KBM-7 (cell line): ENCODE measurements around the gene ERC2.
"Not testable (repeated sequence)": the region's sequence is repeated elsewhere in the genome, so short reads cannot be mapped to it uniquely, and the experiment has no call there.

Experiments used
- DNase-seq: peaks from one replicate; pipeline ENCODE4 v3.0.0-alpha.2; 2015
- in situ Hi-C: fragments of 300-500 bp; cut with MboI; formaldehyde crosslinking; loops from 2 replicates; pipeline ENCODE4 v1.14.3; 2020; ENCODE audit warnings: low sequenced_read_pairs, low pct_unique_long_range_greater_than_20kb, mixed read lengths

ERC2 gene

GRCh38 chr3:55854494-55854893, 613.8 kb downstream of the ERC2 start:
- in situ Hi-C loops: no loop called here
- no peak for DNase-seq

- in situ Hi-C loops: no loop called here
- no peak for DNase-seq
Observed at GRCh38 chr3:55852326-55852725, 615.9 kb downstream of the ERC2 start.

DNA sequence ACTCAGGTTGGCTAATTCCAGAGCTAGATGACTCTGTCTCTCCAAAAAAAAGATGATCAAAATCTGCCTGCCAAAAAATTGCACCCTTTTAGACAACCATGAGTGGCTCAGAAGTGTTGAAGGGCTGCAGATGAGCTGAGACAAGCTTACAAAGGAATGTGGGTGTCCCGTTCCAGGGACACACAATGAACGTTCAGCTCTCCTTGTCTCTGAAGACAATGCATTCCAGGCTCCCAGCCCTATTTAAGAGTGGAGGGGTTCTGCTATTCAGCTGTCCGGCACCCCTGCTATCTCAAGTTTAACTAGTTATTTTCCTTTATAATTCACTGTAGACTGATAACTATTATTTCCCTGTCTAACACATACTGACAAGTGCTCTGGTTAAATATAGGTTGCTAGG, 626.1 kb downstream of the ERC2 start:
- in situ Hi-C loops: no loop called here
- DNase-seq: no peak

DNA sequence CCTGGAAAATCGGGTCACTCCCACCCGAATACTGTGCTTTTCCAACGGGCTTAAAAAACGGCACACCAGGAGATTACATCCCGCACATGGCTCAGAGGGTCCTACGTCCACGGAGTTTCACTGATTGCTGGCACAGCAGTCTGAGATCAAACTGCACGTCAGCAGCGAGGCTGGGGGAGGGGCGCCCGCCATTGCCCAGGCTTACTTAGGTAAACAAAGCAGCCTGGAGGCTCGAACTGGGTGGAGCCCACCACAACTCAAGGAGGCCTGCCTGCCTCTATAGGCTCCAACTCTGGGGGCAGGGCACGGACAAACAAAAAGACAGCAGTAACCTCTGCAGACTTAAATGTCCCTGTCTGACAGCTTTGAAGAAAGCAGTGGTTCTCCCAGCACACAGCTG, 636.4 kb downstream of the ERC2 start:
- in situ Hi-C loops, DNase-seq: not testable (repeated sequence)

DNA sequence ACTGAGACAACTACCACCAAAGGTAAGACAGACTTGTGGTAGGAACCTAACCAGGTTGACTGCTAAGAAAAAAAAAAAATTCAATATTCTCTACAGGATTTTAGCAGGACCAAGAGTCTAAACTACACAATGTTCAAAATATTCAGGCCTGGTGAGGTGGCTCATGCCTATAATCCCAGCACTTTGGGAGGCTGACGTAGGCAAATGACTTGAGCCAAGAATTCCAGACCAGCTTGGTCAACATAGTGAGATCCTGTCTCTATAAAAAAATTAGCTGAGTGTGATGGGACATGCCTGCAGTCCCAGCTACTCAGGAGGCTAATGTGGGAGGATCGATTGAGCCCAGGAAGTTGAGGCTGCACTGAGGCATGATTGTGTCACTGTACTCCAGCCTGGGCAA, 639.6 kb downstream of the ERC2 start:
- DNase-seq: no peak
- in situ Hi-C loops: no loop called here

DNA sequence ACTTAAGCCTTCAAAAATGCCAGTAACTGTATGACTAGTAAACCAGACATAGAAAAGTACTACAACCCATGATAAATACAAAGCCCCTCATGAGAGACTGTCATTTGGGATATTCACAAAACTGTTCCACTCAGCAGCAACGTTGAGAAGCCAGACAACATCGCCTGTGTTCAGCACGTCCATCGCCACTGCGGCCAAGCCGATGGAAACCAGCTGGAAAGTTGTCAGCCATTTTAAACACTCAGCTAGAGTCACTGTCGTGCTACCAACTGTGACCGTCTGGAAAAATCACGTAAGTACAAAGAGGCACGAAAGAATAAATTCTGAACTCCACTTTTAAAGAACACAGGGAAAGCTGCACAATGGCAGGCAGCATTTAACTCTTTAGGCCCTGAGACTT, 640.5 kb downstream of the ERC2 start:
- DNase-seq: no peak
- in situ Hi-C loops: no loop called here

GRCh38 chr3:55826731-55827496, 641.4 kb downstream of the ERC2 start:
- in situ Hi-C loops: no loop called here
- no peak for DNase-seq

- in situ Hi-C loops: no loop called here
Observed at GRCh38 chr3:55826097-55826496, 642.2 kb downstream of the ERC2 start.

GRCh38 chr3:55824406-55824805, 643.9 kb downstream of the ERC2 start:
- in situ Hi-C loops: no loop called here
- DNase-seq: no peak

More at GRCh38 chr3:55826097-55826496, 642.2 kb downstream of the ERC2 start:
- no peak for DNase-seq

DNA sequence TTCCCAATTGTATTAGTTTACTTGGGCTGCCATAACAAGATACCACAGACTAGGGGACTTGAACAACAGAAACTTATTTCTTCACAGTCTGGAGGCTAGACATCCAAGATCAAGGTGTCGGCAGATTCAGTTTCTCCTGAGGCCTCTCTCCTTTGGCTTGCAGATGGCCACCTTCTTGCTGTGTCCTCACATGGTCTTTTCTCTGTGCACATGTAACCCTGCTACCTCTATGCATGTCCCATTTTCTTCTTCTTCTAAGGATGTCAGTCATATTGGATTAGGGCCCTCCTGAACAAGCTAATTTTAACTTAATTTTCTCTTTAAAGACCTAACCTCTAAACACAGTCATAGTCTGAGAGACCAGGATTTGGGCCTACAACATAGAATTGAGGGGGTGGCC, 644.4 kb downstream of the ERC2 start:
- in situ Hi-C loops: no loop called here
- DNase-seq: no peak

DNA sequence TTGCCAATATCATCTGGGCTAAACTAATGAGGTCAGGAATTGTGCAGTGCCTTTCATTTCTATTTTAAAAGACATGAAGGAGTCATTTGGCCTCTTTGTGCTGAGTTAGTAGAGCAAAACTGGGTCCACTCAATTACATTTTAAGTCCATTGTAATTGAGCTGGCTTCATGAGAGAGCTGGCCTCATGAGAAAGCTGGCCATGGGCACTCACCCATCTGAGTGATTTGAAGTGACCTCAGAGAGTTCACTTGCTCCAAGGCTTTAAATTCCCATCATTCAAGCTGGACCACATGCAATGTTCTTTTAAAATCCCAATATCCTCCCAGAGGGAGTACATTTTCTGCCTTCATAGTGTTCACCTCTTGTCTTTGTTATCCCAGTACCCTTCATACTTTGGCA, 645.3 kb downstream of the ERC2 start:
- DNase-seq: no peak
- in situ Hi-C loops: no loop called here

DNA sequence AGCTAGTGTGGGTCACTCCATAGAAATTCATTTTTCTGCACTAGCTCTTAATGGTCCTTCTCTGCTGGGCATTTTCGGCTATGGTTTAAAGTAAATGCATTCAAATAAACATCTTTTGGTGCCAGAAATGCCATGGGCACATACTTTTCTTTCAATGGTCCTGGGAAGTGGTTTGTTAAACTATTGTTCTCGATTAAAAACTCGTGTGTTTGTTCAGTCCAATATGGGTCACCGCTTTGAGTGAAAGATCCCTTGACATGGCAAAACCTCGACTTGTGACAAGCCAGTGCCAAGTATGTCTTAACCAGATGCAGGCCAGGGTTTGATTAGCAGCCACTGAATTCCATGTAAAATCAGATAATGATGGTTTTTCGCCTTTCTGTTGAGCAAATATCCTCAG, 649.3 kb downstream of the ERC2 start:
- no peak for DNase-seq

GRCh38 chr3:55818485-55818884, 649.8 kb downstream of the ERC2 start:
- DNase-seq: no peak
- in situ Hi-C loops: no loop called here

More for the DNA sequence above, 649.3 kb downstream of the ERC2 start:
- in situ Hi-C loops: no loop called here

- in situ Hi-C loops: no loop called here
- no peak for DNase-seq
Observed at GRCh38 chr3:55816794-55817576, 651.3 kb downstream of the ERC2 start.

DNA sequence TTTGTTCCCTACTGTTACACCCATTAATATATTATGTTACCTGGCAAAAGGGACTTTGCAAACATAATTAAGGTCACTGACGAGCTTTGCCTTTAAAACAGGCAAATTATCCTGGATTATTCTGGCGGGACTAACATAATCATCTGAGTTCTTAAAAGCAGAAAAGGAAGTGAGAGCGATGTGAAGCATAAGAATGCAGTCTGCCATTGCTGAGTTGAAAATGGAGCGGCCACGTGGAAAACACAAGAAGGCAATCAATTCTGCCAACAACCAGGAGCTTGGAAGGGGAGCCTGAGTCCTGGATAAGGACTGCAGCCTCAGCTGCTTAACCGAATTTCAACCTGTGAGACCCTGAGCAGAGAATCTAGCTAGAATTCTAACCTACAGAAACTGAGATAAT, 653.0 kb downstream of the ERC2 start:
- no peak for DNase-seq
- in situ Hi-C loops: no loop called here

DNA sequence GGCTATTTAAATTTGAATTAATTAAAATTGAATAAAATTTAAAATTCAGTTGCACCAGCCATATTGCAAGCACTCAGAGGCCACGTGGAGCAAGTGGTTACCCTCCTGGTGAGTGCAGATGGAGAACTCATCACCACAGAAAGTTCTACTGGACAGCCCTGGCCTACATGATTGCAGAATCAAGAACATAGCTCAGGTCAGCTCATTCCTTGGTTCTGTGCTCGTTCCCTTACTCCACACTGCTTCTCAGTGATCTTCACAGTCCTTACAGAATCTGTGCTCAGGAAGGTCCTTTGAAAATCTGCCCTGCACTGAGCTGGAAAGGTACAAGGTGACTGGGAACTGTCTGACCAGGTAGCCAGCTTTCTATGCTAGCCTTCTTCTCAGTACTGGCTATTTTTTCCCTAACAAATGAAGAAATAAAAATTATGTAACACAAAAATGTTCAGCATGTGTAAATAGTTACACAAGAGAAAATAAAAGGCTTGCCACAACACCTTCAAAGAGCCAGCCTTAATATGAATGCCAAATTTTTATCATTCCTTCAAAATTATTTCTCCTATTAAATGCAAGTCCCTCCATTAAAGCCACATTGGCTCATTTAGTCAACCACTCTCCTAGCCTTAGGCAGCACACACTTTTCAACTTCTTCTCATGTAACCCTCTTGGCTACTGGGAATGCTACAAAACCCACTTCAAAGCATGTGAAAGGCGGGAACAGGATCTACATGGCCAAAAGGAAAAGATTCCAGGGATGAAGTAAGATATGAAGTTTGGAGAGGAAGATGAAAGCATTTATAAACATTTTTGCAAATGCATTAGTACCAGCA, 654.8 kb downstream of the ERC2 start:
- no peak for DNase-seq
- in situ Hi-C loops: no loop called here

GRCh38 chr3:55812394-55813013, 655.8 kb downstream of the ERC2 start:
- in situ Hi-C loops: no loop called here
- no peak for DNase-seq

DNA sequence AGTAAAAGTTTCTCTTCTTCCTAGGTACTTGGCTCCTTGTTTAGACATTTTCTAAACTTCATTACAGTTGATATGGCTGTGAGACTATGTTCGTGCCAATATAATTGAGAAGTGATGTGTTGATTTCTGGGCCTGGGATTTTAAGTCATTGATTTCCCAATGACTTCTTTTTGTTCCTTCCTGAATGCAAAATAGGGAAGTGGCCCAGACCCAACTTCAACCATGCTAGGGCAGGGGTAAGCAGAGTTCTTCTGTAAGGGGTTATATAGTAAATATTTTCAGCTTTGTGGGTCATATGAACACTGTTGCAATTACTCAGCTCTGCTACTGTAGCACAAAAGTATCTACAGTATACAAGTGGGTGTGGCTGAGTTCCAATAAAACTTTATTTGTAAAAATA, 661.1 kb downstream of the ERC2 start:
- in situ Hi-C loops: no loop called here

DNA sequence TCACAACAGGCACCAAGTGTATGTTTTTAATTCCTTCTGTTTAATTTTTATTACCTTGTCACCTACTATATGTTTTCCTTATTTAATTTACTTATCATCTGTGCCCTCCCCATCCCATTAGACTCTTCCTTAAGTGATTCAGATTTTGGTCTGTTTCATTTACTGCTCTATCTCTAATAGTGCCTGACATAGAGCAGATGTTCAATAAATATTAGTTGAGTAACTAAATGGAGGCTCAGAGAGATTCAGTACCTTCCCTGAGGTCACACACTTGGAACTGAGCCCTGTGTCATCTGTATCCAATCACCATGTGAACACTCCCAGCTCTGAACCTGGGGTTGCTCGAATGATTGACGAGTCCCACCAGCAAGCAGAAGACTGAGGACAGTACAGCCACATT, 663.1 kb downstream of the ERC2 start:
- in situ Hi-C loops: no loop called here

More for the DNA sequence above, 661.1 kb downstream of the ERC2 start:
- no peak for DNase-seq

More for the DNA sequence above, 663.1 kb downstream of the ERC2 start:
- DNase-seq: no peak
